GM23338 (cell line): Measurements from ENCODE around the gene LGALS14. TPM values are rescaled to one million over a fixed set of nuclear protein-coding genes. Genes with fewer than 3 reads are reported as not detected.

Source experiments
- ATAC-seq: fragments of 200-7000 bp; cut with Tn5 transposase; 3 replicates; pipeline ENCODE4 v1.9.1; 2020
- DNase-seq: peaks from one replicate; pipeline ENCODE4 v3.0.0-alpha.2; 2015; ENCODE audit warnings: low spot score
- H2AFZ ChIP-seq: fragments of 200-600 bp; sonication (generic); 2 replicates; pipeline ENCODE4 v1.8.0; 2016; ENCODE audit warnings: antibody characterized with exemption, mild to moderate bottlenecking, moderate library complexity
- H3F3A ChIP-seq: fragments of 200-600 bp; sonication (generic); replicated peaks from 2 replicates; pipeline ENCODE4 v1.8.0; 2017; ENCODE audit warnings: antibody characterized with exemption, mixed run types, low read depth
- H3K27ac ChIP-seq: fragments of 200-600 bp; sonication (generic); 2 replicates; pipeline ENCODE4 v1.6.1; 2016; ENCODE audit warnings: low read depth
- H3K27me3 ChIP-seq: fragments of 200-600 bp; sonication (generic); 2 replicates; pipeline ENCODE4 v1.8.0; 2016; ENCODE audit warnings: mild to moderate bottlenecking, mixed run types, moderate library complexity; ENCODE audit not compliant: insufficient read depth
- H3K36me3 ChIP-seq: fragments of 200-600 bp; sonication (generic); 2 replicates; pipeline ENCODE4 v1.8.0; 2016; ENCODE audit warnings: mild to moderate bottlenecking; ENCODE audit not compliant: insufficient read depth
- H3K4me1 ChIP-seq: fragments of 200-600 bp; sonication (generic); 2 replicates; pipeline ENCODE4 v1.8.0; 2016; ENCODE audit warnings: mild to moderate bottlenecking, moderate library complexity; ENCODE audit not compliant: insufficient read depth
- H3K4me2 ChIP-seq: fragments of 200-600 bp; sonication (generic); 2 replicates; pipeline ENCODE4 v1.7.1; 2017; ENCODE audit warnings: mixed run types
- H3K4me3 ChIP-seq: fragments of 200-600 bp; sonication (generic); 2 replicates; pipeline ENCODE4 v1.6.1; 2016; ENCODE audit warnings: mixed run types
- H3K79me2 ChIP-seq: fragments of 200-600 bp; sonication (generic); replicated peaks from 2 replicates; pipeline ENCODE4 v1.8.0; 2017; ENCODE audit warnings: mild to moderate bottlenecking; ENCODE audit not compliant: insufficient read depth
- H3K9me2 ChIP-seq: fragments of 200-600 bp; sonication (generic); 2 replicates; pipeline ENCODE4 v1.8.0; 2017; ENCODE audit not compliant: insufficient read depth
- H4K20me1 ChIP-seq: fragments of 200-600 bp; sonication (generic); replicated peaks from 2 replicates; pipeline ENCODE4 v1.8.0; 2017; ENCODE audit warnings: mild to moderate bottlenecking; ENCODE audit not compliant: insufficient read depth
- H3K27ac Mint-ChIP-seq: 2 replicates; pipeline ENCODE4 v1.8.0; 2020; ENCODE audit warnings: inconsistent platforms, mild to moderate bottlenecking, moderate library complexity, mixed read lengths
- H3K27me3 Mint-ChIP-seq: 3 replicates; pipeline ENCODE4 v1.8.0; 2022; ENCODE audit warnings: low read depth, mild to moderate bottlenecking, moderate library complexity, mixed read lengths, inconsistent platforms; ENCODE audit not compliant: insufficient read depth, poor library complexity
- H3K36me3 Mint-ChIP-seq: 3 replicates; pipeline ENCODE4 v1.8.0; 2021; ENCODE audit warnings: low read depth, mild to moderate bottlenecking, inconsistent platforms, moderate library complexity, mixed read lengths
- H3K4me1 Mint-ChIP-seq: 3 replicates; pipeline ENCODE4 v1.8.0; 2020; ENCODE audit warnings: mild to moderate bottlenecking, inconsistent platforms, mixed read lengths
- H3K4me3 Mint-ChIP-seq: 3 replicates; pipeline ENCODE4 v1.8.0; 2021; ENCODE audit warnings: moderate library complexity, mild to moderate bottlenecking, inconsistent platforms, mixed read lengths
- H3K9me3 Mint-ChIP-seq: 3 replicates; pipeline ENCODE4 v1.8.0; 2020; ENCODE audit warnings: moderate library complexity, mild to moderate bottlenecking, inconsistent platforms, mixed read lengths
- CREB1 ChIP-seq: fragments of 250-450 bp; sonication (Bioruptor Pico); IDR thresholded peaks from 2 replicates; pipeline ENCODE4 v1.5.0; 2020; ENCODE audit warnings: low read depth, mild to moderate bottlenecking, moderate library complexity
- CTCF ChIP-seq, 2 experiments: fragments of 200-600 bp in 1 of 2; sonication (generic) in 1 of 2; conservative IDR thresholded peaks; 2 replicates each; pipeline versions ENCODE4 v1.5.1 to v1.6.1; 2016 to 2017; ENCODE audit warnings: antibody characterized with exemption in 2 of 2, low read depth in 2 of 2, mild to moderate bottlenecking in 2 of 2, moderate library complexity in 1 of 2
- ETS1 ChIP-seq: IDR thresholded peaks from 2 replicates; pipeline ENCODE4 v1.6.1; 2016; ENCODE audit warnings: antibody characterized with exemption
- EZH2phosphoT487 ChIP-seq: fragments of 200-600 bp; sonication (generic); IDR thresholded peaks from one replicate; pipeline ENCODE4 v1.8.1; 2018; ENCODE audit warnings: antibody characterized with exemption; ENCODE audit not compliant: unreplicated experiment
- NANOG ChIP-seq: IDR thresholded peaks from 2 replicates; pipeline ENCODE4 v1.6.1; 2016; ENCODE audit warnings: antibody characterized with exemption, borderline replicate concordance
- POLR2AphosphoS5 ChIP-seq: IDR thresholded peaks from 2 replicates; pipeline ENCODE4 v1.6.1; 2016; ENCODE audit warnings: antibody characterized with exemption, low read depth
- REST ChIP-seq: IDR thresholded peaks from one replicate; pipeline ENCODE4 v1.6.1; 2018; ENCODE audit warnings: antibody characterized with exemption; ENCODE audit not compliant: unreplicated experiment
- STAT1 ChIP-seq: IDR thresholded peaks from one replicate; pipeline ENCODE4 v1.6.1; 2016; ENCODE audit warnings: antibody characterized with exemption; ENCODE audit not compliant: unreplicated experiment
- ZNF114 ChIP-seq: fragments of 250-450 bp; sonication (Bioruptor Pico); IDR thresholded peaks from 2 replicates; pipeline ENCODE4 v1.5.0; 2020; ENCODE audit warnings: mild to moderate bottlenecking, moderate library complexity
- ZNF462 ChIP-seq: fragments of 250-450 bp; sonication (Bioruptor Pico); IDR thresholded peaks from 2 replicates; pipeline ENCODE4 v1.5.0; 2020; ENCODE audit warnings: mild to moderate bottlenecking, moderate library complexity
- polyA plus RNA-seq: library from polyadenylated mRNA; unstranded; fragments of >200 nt; fragmentation: Nextera tagmentation; extraction: Ambion mirVana; gene quantifications from 2 replicates; pipeline ENCODE4 v1.2.1, GENCODE V29; 2016
- total RNA-seq: library from RNA; depleted of rRNA; stranded (reverse); fragments of >200 nt; shearing (Covaris generic); gene quantifications from 2 replicates; pipeline ENCODE4 v1.2.3, GENCODE V29; 2014

Gene LGALS14
- total and polyA plus RNA-seq, 2 experiments from 2014 or later = not detected

GRCh38 chr19:39660661-39661060 is 43.6 kb upstream of the LGALS14 start:
- TF ChIP-seq REST = no peak
- H3K27ac Mint-ChIP-seq = no peak overlapping the region

GRCh38 chr19:39661565-39661964 is 42.7 kb upstream of the LGALS14 start:
- H3K36me3 Mint-ChIP-seq = no peaks in the 10 kb centered on the region
- DNase-seq (no peak), ATAC-seq (no peak)
- no peaks in the 10 kb centered on the region for H3F3A ChIP-seq
- H3K79me2 ChIP-seq = no peaks in the 10 kb centered on the region
- peaks cover 6% of the 10 kb centered on the region; the same call in 1 of the 2 replicates for H3K27me3 ChIP-seq
- H3K9me3 Mint-ChIP-seq = peaks cover 14% of the 10 kb centered on the region
- no peak overlapping the region for H3K4me2 ChIP-seq
- H3K4me3 ChIP-seq = no peak overlapping the region
- no peaks in the 10 kb centered on the region for H3K9me2 ChIP-seq
- H4K20me1 ChIP-seq = no peaks in the 10 kb centered on the region
- H3K36me3 ChIP-seq = no peaks in the 10 kb centered on the region
- H3K4me3 Mint-ChIP-seq = no peak overlapping the region
- no peaks in the 10 kb centered on the region for H3K4me1 ChIP-seq
- H3K4me1 Mint-ChIP-seq = no peaks in the 10 kb centered on the region
- no peak overlapping the region for H2AFZ ChIP-seq
- no peak overlapping the region for H3K27ac ChIP-seq
- H3K27ac Mint-ChIP-seq = no peak overlapping the region
- peaks cover 1% of the 10 kb centered on the region for H3K27me3 Mint-ChIP-seq
- TF ChIP-seq ETS1 (no peak), ZNF462 (CRISPR knock-in tag) (no peak), STAT1 (no peak), EZH2phosphoT487 (no peak), POLR2AphosphoS5 (no peak), CTCF (conservative IDR thresholded peaks at IDR 0.05; ENCODE audit: low read depth in 2 of 2) (no peak), CREB1 (CRISPR knock-in tag) (no peak), ZNF114 (no peak), NANOG (no peak)

More at GRCh38 chr19:39660661-39661060, 43.6 kb upstream of the LGALS14 start:
- DNase-seq (no peak), ATAC-seq (no peak)
- Mint-ChIP-seq H3K4me1 (no peaks in the 10 kb centered on the region), H3K36me3 (no peaks in the 10 kb centered on the region), H3K9me3 (peaks cover 6% of the 10 kb centered on the region; the same call in 2 of the 3 replicates), H3K27me3 (peaks cover 1% of the 10 kb centered on the region), H3K4me3 (no peak overlapping the region)
- Histone ChIP-seq H3K4me1 (no peaks in the 10 kb centered on the region), H3K4me3 (no peak overlapping the region), H3K4me2 (no peak overlapping the region), H3K27me3 (peaks cover 6% of the 10 kb centered on the region; the same call in 1 of the 2 replicates), H3F3A (no peaks in the 10 kb centered on the region), H2AFZ (no peak overlapping the region), H3K79me2 (no peaks in the 10 kb centered on the region), H3K9me2 (no peaks in the 10 kb centered on the region), H4K20me1 (no peaks in the 10 kb centered on the region), H3K36me3 (no peaks in the 10 kb centered on the region), H3K27ac (no peak overlapping the region)
